ENCODE data around the gene PSMD2.

The PSMD2 gene

DNA sequence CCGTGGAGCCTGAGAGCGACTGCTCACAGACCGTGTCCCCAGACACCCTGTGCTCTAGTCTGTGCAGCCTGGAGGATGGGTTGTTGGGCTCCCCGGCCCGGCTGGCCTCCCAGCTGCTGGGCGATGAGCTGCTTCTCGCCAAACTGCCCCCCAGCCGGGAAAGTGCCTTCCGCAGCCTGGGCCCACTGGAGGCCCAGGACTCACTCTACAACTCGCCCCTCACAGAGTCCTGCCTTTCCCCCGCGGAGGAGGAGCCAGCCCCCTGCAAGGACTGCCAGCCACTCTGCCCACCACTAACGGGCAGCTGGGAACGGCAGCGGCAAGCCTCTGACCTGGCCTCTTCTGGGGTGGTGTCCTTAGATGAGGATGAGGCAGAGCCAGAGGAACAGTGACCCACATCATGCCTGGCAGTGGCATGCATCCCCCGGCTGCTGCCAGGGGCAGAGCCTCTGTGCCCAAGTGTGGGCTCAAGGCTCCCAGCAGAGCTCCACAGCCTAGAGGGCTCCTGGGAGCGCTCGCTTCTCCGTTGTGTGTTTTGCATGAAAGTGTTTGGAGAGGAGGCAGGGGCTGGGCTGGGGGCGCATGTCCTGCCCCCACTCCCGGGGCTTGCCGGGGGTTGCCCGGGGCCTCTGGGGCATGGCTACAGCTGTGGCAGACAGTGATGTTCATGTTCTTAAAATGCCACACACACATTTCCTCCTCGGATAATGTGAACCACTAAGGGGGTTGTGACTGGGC, 45.7 kb downstream of the PSMD2 start:
- no peak overlapping the region for H3K4me2 ChIP-seq
- H4K20me1 ChIP-seq (ENCODE audit: insufficient read depth): no peaks in the 10 kb centered on the region
- no peak overlapping the region for H2AFZ ChIP-seq (ENCODE audit: low read depth)
- H3K9ac ChIP-seq: no peak overlapping the region
- no peak overlapping the region for H3K4me3 ChIP-seq (IDR thresholded peaks at IDR 0.05; ENCODE audit: insufficient read depth, low read depth, low read length)
- H3K79me2 ChIP-seq (ENCODE audit: insufficient read depth, low read depth): no peaks in the 10 kb centered on the region
- H3K27ac ChIP-seq: no peak overlapping the region
- peaks cover 13% of the 10 kb centered on the region for H3K4me1 ChIP-seq (ENCODE audit: low read depth, poor library complexity, severe bottlenecking)
- TF ChIP-seq, protein P1, sequence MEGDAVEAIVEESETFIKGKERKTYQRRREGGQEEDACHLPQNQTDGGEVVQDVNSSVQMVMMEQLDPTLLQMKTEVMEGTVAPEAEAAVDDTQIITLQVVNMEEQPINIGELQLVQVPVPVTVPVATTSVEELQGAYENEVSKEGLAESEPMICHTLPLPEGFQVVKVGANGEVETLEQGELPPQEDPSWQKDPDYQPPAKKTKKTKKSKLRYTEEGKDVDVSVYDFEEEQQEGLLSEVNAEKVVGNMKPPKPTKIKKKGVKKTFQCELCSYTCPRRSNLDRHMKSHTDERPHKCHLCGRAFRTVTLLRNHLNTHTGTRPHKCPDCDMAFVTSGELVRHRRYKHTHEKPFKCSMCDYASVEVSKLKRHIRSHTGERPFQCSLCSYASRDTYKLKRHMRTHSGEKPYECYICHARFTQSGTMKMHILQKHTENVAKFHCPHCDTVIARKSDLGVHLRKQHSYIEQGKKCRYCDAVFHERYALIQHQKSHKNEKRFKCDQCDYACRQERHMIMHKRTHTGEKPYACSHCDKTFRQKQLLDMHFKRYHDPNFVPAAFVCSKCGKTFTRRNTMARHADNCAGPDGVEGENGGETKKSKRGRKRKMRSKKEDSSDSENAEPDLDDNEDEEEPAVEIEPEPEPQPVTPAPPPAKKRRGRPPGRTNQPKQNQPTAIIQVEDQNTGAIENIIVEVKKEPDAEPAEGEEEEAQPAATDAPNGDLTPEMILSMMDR (conservative IDR thresholded peaks at IDR 0.05; ENCODE audit: low read depth, low read length): no peak
- H3K36me3 ChIP-seq (ENCODE audit: insufficient read depth): no peaks in the 10 kb centered on the region
- H3K27me3 ChIP-seq (ENCODE audit: insufficient read depth, low read depth): no peaks in the 10 kb centered on the region

DNA sequence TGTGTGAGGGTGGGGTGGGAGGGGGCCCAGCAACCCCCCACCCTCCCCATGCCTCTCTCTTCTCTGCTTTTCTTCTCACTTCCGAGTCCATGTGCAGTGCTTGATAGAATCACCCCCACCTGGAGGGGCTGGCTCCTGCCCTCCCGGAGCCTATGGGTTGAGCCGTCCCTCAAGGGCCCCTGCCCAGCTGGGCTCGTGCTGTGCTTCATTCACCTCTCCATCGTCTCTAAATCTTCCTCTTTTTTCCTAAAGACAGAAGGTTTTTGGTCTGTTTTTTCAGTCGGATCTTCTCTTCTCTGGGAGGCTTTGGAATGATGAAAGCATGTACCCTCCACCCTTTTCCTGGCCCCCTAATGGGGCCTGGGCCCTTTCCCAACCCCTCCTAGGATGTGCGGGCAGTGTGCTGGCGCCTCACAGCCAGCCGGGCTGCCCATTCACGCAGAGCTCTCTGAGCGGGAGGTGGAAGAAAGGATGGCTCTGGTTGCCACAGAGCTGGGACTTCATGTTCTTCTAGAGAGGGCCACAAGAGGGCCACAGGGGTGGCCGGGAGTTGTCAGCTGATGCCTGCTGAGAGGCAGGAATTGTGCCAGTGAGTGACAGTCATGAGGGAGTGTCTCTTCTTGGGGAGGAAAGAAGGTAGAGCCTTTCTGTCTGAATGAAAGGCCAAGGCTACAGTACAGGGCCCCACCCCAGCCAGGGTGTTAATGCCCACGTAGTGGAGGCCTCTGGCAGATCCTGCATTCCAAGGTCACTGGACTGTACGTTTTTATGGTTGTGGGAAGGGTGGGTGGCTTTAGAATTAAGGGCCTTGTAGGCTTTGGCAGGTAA, 46.5 kb downstream of the PSMD2 start:
- TF ChIP-seq, protein P1 (conservative IDR thresholded peaks at IDR 0.05; ENCODE audit: low read depth, low read length): peak; percentile 68
- Histone ChIP-seq H3K27ac (no peak overlapping the region), H3K4me3 (IDR thresholded peaks at IDR 0.05; ENCODE audit: insufficient read depth, low read depth, low read length) (no peak overlapping the region), H3K9ac (no peak overlapping the region), H3K27me3 (ENCODE audit: insufficient read depth, low read depth) (no peaks in the 10 kb centered on the region), H2AFZ (ENCODE audit: low read depth) (no peak overlapping the region), H3K36me3 (ENCODE audit: insufficient read depth) (no peaks in the 10 kb centered on the region), H3K4me1 (ENCODE audit: low read depth, poor library complexity, severe bottlenecking) (peaks cover 13% of the 10 kb centered on the region), H3K79me2 (ENCODE audit: insufficient read depth, low read depth) (no peaks in the 10 kb centered on the region), H3K4me2 (no peak overlapping the region), H4K20me1 (ENCODE audit: insufficient read depth) (no peaks in the 10 kb centered on the region)

DNA sequence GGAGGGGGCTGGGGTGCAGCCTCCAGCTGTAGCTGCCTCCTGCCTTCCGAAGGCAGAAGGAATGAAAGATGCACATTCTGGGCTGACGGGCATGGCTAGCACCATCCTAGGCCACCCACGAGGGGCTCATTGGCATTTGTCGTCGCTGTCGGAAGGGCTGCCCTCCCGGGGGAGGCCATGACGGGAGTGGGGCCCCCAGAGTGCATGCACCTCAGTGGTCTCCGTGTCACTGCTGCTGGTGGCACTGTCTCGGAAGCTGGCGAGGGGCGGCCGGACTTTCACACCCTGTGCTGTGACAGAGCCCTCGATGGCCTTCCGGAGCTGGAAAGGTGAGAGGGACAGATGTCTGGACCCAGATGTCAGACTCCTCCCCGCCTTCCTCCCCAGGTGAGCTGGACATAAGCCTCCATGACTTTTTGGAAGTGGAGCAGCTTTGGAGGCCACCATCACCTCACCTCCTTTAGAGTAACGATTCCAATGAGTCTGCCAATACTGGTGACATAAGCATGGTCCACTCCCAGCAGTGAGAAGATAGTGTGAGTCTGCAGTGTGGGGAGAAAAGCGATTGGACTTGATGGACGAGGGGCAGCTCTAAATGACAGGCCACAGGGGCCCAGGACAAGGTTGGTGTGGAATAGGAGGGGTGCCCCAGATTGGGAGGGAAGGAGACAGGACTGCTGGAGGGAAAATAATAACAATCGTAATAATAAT, 47.6 kb downstream of the PSMD2 start:
- TF ChIP-seq, protein P1 (conservative IDR thresholded peaks at IDR 0.05; ENCODE audit: low read depth, low read length): no peak
- H3K4me3 ChIP-seq (IDR thresholded peaks at IDR 0.05; ENCODE audit: insufficient read depth, low read depth, low read length): no peak overlapping the region
- H3K27ac ChIP-seq: no peak overlapping the region
- H4K20me1 ChIP-seq (ENCODE audit: insufficient read depth): no peaks in the 10 kb centered on the region
- H3K36me3 ChIP-seq (ENCODE audit: insufficient read depth): no peaks in the 10 kb centered on the region
- H3K4me2 ChIP-seq: no peak overlapping the region
- H3K9ac ChIP-seq: no peak overlapping the region
- H2AFZ ChIP-seq (ENCODE audit: low read depth): no peak overlapping the region
- no peaks in the 10 kb centered on the region for H3K79me2 ChIP-seq (ENCODE audit: insufficient read depth, low read depth)
- no peaks in the 10 kb centered on the region for H3K27me3 ChIP-seq (ENCODE audit: insufficient read depth, low read depth)
- peaks cover 13% of the 10 kb centered on the region for H3K4me1 ChIP-seq (ENCODE audit: low read depth, poor library complexity, severe bottlenecking)

DNA sequence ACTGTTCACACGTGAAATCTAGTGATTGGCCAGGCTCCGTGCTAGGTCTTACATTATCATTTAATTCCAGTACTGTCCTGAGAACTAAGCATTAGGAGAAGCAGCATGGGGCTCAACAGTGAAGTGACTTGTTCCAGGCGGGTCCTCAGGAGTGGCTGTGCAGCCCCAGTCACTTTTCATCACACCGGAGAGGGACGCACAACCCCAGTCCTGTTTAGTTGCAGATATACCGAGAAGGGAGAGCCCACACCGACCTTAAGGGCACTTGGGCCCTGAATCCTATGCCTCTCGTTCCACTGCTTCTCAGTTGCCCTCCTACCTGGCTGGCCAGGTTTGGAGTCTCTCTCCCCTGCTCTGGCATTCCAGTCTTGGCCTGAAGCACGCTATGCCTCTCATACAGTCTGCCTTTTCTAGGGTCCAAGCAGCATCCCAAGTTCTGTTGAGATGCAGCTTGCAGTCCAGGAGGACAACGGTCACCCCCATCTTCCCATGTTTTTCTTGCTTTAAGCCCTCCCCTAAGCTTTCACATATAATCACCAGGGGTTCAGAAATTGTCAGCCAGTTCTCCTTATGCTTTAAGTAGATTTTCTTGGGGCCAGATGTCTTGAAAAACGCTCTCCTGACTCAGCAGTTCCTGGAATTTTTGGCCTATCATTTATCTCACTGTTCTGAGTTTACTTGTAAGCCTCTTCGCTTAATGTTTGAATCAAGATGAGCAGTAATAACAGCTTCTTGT, 48.4 kb downstream of the PSMD2 start:
- Histone ChIP-seq H3K4me1 (ENCODE audit: low read depth, poor library complexity, severe bottlenecking) (peaks cover 13% of the 10 kb centered on the region), H3K27ac (no peak overlapping the region), H4K20me1 (ENCODE audit: insufficient read depth) (no peaks in the 10 kb centered on the region), H3K79me2 (ENCODE audit: insufficient read depth, low read depth) (no peaks in the 10 kb centered on the region), H3K9ac (no peak overlapping the region), H3K36me3 (ENCODE audit: insufficient read depth) (no peaks in the 10 kb centered on the region), H3K4me3 (IDR thresholded peaks at IDR 0.05; ENCODE audit: insufficient read depth, low read depth, low read length) (no peak overlapping the region), H2AFZ (ENCODE audit: low read depth) (no peak overlapping the region), H3K27me3 (ENCODE audit: insufficient read depth, low read depth) (no peaks in the 10 kb centered on the region), H3K4me2 (no peak overlapping the region)
- TF ChIP-seq, protein P1 (conservative IDR thresholded peaks at IDR 0.05; ENCODE audit: low read depth, low read length): no peak
